Activated CD8-positive, alpha-beta memory T cell treated with anti-CD3 and anti-CD28 coated beads for 48 hours (primary cell): ENCODE results near the gene FAM222B.
"Not testable (repeated sequence)": the region's sequence is repeated elsewhere in the genome, so short reads cannot be mapped to it uniquely, and the experiment has no call there.

Experiments used
- DNase-seq, 3 experiments: peaks; one replicate each; pipeline ENCODE4 v3.0.0-alpha.2; 2020; ENCODE audit warnings: low read depth in 2 of 3, low spot score in 2 of 3

FAM222B gene

DNA sequence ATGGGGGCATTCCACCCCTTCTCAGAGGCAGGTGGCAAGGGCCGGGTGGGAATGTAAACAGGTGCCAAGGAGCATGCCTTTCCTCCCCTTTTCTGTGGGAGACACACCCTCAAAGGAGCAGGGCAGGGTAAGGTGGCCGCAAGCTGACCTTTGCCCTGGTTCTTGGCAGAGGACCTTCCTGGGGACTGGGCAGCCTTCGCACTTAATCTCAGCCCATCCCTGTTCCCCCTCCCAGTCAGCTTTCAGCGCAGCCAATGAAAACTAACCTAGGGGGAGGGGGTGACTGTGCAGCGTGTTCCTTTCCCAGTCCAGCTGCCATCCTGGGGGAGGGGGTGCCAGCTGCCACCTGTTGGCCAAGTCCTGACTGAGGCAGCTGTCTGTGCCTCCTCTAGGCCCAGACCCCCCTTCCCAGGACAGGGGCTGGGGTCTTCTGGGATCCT, 96.0 kb downstream of the FAM222B start:
- DNase-seq: no peak

DNA sequence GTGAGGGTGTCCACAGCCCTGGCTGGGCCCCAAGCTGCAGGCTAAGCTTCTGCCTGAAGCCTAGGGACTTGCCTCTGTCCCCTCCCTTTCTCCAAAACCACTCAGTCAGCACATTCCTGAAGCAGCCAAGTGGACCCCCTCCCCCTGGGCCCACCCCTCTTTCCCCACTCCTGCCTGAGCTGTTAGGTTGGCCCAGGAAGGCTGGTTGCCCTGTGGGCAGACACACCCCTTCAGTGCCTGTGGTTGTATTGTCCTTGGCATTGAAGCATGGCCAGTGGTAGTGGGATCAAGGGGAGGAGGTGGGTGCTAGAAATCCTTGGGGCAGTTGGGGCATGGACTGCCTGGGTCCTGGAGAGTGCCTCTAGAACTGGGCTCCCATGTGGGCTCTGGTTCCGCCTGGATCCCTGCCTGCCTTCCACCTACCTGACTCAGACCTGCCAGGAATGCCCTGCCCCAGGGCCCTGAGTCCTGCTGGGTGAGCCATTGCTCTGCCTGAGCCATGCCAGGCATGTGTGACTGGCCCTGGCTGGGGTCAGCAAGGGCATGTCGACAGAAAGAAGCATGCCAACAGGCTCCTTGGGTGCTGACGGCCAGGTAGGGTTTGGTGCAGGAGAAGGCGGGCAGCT, 96.7 kb downstream of the FAM222B start:
- DNase-seq: no peak

DNA sequence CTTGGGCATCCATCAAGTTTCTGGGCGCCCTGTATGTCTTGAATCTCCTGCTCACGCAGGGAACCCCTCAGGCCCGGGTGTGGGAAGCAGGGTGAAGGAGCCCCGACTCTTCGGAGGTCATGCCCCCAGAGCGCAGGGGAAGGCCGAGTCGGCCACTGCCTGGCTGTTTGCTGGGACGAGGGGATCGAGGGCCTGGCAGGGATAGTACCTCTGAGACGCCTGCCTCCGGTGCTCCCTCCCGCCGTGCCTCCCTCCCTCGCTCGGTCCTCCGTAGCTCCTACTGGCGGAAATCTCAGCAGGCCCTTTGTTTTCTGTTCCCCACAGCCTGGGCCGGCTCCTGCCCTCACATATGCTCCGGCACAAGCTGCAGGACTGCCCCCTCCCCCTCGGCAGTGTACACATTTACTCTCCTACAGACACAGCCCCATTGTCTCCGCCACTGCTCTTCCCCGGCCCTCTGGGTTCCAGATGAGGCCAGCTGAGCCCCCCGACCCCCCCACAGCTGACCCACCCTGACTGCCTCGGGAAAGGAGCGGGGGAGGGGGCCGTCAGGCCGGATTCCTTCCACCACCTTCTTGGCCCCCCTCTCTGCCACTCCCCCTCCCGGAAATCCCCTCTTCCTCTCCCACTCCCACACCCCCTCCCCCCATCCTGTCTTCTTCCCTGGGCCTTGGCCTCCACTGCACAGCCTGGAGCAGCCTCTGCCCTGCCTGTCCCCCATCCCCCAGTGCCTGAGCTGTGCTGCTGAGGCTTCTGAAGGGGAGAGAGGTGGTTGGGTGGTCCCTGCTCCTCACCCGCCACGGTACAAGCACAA, 97.4 kb downstream of the FAM222B start:
- no peak for DNase-seq

DNA sequence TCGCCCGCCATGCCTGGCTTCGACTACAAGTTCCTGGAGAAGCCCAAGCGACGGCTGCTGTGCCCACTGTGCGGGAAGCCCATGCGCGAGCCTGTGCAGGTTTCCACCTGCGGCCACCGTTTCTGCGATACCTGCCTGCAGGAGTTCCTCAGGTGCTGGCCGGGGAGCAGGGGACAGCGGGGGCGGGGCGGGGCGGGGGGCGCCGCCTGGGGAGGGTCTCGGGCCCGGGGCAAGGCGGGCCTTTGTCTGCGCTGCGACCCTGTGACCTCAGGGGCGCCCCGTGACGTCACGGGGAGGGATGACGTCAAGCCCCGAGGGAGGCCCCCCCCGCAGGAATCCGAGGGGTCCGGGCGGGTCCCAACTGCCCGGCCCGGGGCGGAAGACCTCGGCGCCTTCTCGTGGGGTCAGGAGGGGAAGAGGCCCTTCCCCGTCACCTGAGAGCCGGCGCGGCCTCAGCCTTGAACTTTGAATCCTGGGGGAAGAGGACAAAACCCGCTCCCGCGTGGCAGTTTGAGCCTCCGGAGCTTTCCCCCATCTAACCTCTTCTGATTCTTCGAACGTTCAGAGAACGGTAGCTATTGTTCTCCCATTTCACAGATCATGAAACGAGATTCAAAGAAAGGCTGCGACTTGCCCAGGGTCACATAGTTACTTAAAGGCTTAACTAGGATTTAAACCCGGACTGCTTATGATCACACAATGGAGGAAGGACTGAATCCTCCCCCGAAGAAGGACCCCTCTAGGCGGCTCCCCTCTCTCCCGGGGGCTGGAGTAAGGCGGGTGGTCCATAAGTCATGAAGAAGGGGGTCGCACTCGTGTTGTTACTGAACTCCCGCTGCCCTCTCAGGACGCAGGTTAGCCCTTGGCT, 98.3 kb downstream of the FAM222B start:
- peak; percentile 47 to 68 (median 60) for DNase-seq

DNA sequence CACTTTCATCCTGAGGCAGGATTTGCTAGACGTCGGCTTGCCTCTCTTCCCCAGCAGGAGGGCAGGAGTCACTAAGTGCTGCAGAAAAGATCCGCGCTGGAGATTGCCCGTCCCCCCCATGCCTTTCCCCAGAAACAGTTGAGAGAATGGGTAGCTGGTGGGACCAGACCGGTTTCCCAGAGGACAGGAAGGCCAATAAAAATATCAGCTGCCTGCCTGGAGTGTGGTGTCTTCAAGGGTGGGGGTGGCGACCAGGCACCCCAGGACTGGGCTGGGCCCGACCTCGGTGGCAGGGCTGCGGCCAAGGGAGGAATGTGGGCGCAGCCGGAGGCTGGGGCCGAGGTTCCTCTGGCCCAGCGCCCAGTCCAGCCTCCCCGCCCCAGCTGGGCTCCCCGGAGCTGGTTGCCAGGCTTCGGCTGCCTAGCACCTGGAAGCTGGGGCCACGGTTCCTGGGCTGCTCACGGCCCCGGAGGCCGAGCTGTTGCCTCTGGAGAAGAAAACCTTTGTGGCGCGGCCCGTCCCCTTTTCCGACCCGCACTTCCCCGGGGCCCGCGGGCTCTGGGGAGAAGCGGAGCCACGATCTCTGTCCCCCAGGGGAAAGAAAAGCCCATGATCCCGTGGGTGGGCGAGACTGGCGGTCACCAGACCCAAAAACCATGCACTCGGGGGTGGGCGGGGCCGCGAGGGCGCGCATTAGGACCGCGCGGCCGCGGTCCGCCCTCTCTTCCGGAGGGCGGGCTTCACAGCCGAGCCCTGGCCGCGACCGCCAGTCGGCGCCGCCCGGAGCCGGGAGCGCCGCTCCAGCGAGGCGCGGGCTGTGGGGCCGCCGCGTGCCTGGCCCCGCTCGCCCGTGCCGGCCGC, 99.1 kb downstream of the FAM222B start, which contains the start of gene TRAF4:
TRAF4 (plus strand) TSS at position 769 of the 861 bp plus-strand sequence. CDS start 102 bp downstream, outside the sequence.
- DNase-seq: peak; percentile 68 to 79 (median 76)

DNA sequence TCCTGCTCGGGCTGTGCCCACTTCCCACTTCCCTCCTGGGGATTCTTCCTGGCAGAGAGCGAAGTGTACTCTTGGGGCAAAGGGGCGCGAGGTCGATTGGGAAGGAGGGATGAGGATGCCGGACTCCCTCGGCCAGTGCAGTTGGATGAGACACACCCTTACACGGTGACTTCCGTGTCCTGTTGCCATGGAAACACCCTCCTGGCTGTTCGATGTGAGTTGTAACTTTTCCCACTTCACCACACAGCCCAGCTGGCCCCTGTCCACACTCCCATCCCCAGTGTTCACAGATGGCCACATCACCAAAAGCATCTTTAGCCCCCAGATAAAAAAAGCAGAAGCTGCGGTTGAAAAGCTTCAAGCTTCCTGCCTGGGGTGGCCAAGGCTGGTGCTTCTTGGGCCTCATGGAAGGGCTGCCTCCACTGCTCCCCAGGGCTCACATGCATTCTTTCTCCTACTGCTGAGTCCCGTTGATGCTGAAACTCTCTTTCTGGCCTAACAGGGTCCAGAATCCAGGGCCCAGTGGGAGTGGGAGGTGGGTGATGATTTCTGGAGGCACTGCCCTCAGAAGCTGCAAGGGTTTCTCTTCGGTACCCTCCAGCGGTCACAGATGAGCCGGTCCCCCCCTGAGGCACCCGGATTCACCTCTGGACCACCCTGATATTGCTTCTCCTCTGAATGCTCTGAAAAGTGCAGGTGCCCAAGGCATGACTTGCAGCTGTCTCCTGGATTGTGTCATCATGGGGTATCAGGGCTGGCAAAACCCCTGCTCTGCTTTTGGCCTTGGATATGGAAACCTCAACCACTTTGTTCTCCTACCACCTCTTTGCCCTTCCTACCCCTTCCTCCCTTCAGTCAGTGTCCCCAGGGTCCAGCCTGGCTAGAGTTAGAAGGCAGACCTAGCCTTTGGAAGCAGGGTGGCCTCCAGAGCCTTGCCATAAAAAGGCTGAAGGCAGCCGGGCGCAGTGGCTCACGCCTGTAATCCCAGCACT, 100.9 kb downstream of the FAM222B start:
- no peak for DNase-seq

DNA sequence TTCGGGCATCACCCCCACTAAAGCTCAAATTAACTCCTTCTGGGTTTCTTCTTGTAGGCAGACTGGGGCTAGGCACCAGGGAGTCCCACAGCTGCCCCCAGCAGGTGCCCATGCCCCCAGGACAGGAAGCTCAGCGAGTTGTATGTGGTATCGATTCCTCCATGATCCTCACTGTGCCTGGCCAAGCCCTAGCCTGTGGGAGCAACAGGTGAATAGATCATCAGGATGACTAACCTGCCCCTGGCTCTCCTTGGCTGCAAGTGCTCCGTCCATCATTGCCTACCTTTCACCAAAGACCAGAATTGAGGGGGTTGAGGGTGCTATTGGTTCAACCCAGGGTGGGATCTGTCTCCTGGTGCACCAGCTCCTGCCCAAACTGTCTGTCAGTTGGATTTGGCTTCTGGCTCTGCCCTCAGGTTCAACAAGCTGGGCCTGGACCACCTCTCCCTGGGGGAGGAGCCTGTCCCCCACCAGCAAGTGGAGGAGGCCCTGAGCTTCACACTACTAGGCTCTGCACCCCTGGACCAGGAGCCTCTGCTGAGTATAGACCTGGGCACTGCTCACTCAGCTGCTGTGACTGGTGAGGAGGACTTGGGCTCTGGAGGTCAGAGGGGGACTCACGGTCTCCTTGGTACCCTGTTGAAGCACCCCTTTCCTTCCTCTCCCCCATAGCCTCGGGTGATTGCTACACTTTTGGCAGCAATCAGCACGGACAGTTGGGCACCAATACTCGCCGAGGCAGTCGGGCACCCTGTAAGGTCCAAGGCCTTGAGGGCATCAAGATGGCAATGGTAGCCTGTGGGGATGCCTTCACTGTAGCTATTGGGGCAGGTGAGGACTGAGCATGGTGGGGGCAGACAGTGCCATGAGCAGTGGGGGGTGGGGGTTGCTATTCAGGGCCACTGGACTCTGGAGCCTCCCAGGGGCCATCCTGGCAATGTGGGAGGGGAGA, 101.9 kb downstream of the FAM222B start:
- no peak for DNase-seq

DNA sequence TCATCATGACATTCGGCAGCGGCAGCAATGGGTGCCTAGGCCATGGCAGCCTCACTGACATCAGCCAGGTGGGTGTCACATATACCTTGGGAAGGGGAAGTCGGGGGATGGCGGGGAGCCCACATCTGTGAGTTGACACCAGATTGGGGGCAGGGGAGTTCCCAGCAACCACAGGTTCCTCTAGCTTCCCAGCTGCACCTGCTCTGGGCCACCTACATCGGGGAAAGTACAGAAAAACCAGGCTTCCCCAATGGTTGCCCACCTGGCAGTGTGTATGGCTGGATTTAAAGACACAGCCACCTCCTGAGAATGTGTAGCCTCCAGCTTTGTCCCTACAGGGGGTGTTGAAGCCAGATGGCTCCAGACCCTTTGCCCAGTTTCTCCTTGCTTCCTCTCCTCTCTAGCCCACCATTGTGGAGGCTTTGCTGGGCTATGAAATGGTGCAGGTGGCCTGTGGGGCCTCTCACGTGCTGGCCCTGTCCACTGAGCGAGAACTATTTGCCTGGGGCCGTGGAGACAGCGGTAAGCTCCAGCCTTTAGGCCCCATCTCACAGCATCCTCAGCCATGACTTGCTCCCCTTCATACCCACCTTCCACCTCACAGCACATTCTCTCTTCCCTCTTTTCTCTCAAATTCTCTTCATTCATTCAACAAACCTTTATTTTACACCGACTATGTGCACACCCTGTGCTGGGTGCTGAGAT, 103.8 kb downstream of the FAM222B start:
- DNase-seq: no peak

DNA sequence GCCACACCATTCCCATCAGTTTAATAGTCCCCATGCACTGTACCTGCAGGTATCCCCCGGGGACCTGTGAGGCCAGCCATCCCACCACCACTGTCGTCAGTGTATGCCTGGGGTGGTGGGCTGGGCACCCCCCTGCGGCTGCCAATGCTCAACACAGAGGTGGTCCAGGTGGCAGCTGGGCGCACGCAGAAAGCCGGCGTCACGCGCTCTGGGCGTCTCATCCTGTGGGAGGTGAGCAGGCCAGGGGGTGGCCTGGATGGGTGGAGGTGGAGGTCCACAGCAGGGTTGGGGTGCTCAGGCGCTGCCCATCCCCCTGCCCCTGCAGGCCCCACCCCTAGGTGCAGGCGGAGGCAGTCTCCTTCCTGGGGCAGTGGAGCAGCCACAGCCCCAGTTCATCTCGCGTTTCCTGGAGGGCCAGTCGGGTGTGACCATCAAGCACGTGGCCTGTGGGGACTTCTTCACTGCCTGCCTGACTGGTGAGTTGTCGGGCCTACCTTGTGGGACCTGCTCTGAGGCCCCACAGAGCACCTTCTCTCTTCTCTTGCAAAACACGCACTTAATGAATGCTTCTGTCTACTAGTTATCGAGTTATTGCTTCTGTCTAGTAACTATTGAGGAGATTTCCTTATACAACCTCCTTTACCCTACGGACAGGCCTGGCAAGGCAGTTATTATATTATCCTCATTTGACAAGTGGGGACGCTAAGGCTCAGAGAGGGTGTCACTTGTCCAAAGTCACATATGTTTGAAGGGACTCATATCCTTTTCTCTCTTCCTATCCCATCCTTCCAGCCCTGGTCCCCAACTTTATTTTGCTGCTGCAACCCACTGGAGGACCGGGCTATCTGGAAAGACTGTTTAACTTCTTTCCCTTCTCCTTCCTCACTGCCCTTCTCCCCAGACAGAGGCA, 104.6 kb downstream of the FAM222B start:
- DNase-seq: no peak

DNA sequence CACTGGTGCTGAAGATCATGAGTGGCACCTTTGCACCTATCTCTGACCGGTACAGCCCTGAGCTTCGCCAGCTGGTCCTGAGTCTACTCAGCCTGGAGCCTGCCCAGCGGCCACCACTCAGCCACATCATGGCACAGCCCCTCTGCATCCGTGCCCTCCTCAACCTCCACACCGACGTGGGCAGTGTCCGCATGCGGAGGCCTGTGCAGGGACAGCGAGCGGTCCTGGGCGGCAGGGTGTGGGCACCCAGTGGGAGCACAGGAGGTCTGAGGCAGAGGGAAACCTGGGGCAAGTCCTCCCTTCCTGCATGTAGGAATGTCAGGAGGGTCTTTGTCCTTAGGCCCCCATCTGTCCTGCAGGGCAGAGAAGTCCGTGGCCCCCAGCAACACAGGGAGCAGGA, 105.3 kb downstream of the FAM222B start:
- DNase-seq: no peak

DNA sequence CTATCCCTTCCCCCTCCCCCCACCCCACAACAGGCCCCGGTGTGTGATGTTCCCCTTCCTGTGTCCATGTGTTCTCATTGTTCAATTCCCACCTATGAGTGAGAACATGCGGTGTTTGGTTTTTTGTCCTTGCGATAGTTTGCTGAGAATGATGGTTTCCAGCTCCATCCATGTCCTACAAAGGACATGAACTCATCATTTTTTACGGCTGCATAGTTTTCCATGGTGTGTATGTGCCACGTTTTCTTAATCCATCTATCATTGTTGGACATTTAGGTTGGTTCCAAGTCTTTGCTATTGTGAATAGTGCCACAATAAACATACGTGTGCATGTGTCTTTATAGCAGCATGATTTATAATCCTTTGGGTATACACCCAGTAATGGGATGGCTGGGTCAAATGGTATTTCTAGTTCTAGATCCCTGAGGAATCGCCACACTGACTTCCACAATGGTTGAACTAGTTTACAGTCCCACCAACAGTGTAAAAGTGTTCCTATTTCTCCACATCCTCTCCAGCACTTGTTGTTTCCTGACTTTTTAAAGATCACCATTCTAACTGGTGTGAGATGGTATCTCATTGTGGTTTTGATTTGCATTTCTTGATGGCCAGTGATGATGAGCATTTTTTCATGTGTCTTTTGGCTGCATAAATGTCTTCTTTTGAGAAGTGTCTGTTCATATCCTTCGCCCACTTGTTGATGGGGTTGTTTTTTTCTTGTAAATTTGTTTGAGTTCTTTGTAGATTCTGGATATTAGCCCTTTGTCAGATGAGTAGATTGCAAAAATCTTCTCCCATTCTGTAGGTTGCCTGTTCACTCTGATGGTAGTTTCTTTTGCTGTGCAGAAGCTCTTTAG, 106.4 kb downstream of the FAM222B start:
- DNase-seq: not testable (repeated sequence)

DNA sequence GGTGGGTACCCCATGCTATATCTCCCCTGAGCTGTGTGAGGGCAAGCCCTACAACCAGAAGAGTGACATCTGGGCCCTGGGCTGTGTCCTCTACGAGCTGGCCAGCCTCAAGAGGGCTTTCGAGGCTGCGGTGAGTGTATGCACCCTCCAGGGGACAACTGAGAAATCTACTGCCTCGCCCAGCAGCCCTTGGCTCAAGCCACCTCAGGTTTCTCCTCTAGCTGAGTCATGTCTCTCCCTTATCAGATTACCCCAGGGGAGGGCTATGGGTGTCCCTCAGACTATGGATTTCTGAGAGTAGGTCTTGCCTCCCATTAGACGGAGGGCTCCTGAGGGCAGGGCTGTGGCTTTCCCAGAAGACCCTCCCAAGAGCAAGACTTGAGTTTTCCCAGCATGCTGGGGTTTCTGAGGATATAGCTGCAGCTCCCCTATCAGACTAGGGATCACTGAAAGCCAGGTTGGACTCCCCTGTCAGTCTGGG, 107.3 kb downstream of the FAM222B start:
- no peak for DNase-seq

DNA sequence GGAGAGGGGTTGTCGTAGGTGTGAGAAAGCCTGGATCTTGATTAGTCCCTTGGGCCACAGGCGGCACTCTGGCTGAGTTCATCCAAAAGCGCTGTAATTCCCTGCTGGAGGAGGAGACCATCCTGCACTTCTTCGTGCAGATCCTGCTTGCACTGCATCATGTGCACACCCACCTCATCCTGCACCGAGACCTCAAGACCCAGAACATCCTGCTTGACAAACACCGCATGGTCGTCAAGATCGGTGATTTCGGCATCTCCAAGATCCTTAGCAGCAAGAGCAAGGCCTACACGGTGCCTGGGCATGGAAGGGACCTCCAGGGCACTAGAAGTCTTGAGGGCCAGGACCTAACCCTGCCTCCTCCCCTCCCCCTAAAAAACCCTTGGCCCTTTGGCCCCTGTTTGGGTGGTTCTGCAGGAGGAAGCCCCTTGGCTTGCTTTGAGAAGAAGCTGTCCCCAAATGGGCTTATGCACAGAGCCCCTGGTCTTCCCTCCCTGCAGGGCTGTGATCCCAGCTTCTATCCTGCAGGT, 107.8 kb downstream of the FAM222B start:
- no peak for DNase-seq

DNA sequence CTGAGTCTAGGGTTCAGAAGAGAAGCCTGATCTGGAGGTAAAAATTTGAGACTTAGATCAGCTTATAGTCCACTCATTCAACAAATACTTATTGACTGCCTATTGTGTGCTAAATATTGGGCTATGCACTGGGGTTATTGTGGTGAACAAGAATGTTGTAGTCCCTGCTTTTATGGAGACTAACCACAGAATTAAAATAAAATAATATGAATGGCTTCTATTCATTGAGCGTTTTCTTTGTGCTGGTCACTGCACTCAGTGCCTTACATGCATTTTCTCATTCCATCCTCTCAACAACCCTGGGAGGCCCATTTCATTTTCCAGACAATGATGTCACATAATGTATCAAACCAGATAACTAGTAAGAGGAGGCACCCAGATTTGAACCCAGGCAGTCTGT, 109.2 kb downstream of the FAM222B start:
- DNase-seq: no peak

DNA sequence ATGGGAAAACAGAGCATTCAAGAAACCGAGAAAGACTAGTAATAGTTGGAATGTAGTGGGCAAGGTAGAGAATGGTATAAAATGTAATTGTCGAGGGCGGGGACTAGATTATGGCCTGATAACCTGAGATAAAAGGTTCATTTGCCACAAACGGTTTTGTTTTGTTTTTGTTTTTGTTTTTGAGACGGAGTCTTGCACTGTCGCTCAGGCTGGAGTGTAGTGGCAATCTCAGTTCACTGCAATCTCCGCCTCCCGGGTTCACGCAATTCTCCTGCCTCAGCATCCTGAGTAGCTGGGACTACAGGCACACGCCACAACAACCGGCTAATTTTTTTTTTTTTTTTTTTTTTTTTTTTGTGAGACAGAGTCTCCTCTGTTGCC, 112.7 kb downstream of the FAM222B start:
- DNase-seq: no peak
